IPS-11a (cell line): ENCODE measurements around the gene PTPRS.

Experiments used
- H3K4me3 ChIP-seq: one replicate; pipeline ENCODE4 v1.5.1; 2013; ENCODE audit warnings: low read depth, low read length, control low read depth

PTPRS gene

GRCh38 chr19:5309438-5310204 lies 31.0 kb downstream of the PTPRS start:
- no peak overlapping the region for H3K4me3 ChIP-seq

- H3K4me3 ChIP-seq = no peak overlapping the region
These were observed 31.9 kb downstream of the PTPRS start for GRCh38 chr19:5308451-5309437.

DNA sequence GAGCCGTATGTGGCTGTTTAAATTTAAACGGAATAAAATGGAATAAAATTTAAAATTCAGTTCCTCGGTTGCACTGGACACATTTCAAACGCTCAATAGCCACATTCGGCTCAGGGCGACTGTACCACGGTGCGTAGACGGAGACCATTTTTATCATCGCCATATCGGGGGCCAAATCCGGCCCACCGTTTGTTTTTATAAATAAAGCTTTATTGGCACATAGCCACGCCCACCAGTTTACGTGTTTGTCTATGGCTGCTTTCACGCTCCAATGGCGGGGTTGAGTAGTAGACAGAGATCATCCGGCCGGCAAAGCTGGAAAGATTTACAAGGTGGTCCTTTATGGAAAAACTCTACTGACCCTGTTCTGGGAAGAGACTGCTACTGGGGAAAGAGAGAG lies 33.0 kb downstream of the PTPRS start:
- H3K4me3 ChIP-seq = no peak overlapping the region

- H3K4me3 ChIP-seq = no peak overlapping the region
These were observed 35.4 kb downstream of the PTPRS start for GRCh38 chr19:5305163-5305562.

DNA sequence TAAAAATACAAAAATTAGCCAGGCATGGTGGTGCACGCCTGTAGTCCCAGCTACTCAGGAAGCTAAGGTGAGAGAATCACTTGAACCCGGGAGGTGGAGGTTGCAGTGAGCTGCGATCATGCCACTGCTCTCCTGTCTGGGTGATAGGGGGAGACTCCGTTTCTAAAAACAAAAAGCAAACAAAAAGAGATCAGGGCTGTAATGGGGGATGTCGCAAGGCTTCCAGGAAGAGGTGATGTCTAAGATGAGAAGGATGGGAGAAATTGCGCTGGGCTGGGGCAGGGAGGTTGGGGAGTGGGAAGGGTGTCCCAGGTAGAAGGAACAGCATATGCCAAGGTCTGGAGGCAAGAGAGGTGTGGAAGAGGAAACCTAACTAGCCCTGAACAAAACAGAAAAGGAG lies 36.1 kb downstream of the PTPRS start:
- H3K4me3 ChIP-seq = no peak overlapping the region

DNA sequence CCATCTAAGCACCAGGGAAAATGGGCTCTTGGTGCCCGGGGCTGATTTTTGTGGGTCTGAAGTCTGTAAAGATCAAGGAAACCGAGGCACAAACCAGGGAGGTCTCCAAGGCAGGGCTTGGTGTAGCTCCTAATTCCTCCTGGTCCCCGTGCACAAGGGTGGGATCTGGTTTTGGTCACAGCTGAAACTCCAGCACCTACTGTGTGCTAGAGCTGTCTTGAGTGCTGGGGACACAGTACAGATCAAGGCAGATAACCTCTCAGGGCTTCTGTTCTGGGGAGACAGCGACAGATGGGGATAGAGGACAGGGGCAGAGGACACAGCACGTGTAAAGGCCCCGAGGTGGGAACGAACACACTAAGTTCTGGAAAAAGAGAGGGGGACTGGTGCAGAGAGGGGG lies 37.4 kb downstream of the PTPRS start:
- no peak overlapping the region for H3K4me3 ChIP-seq

- no peak overlapping the region for H3K4me3 ChIP-seq
These were observed 38.2 kb downstream of the PTPRS start for GRCh38 chr19:5302396-5302795.

DNA sequence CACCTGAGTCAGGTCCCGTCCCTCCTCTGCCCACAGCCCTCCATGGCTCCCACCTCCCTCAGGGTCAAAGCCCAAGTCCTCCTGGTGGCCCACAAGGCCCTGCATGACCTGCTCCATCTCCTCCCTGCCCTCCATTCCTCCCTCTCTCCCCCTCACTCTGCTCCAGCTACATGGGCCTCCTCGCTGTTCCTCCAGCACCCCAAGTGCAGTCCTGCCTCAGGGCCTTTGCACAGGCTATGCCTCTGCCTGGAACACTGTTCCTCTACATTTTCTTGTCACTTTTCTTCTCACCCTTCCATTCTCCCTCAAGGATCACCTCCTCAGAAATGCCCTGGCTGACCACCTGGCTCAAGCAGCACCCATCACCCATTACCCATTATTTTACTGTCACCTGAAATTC lies 41.5 kb downstream of the PTPRS start:
- no peak overlapping the region for H3K4me3 ChIP-seq

DNA sequence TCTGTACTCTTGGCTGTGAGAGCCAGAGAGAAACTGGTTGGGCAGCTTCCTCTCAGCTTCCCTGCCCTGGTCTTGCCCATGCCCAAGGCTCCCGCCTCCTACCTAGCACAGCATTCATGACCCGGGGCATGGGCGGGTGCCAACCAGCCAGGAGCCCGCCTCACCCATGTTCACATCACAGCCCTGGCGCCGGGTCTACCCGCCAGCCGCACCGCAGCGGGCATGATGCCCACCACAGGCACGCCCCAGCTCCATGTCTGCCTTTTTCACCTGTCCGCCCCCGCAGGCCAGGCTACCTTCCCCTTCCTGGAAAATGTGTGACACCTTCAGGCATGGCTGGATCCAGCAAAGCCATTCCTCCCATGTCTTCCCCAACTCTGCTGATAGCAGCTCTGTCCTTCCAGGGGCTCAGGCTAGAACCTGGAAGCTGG lies 42.1 kb downstream of the PTPRS start:
- no peak overlapping the region for H3K4me3 ChIP-seq

DNA sequence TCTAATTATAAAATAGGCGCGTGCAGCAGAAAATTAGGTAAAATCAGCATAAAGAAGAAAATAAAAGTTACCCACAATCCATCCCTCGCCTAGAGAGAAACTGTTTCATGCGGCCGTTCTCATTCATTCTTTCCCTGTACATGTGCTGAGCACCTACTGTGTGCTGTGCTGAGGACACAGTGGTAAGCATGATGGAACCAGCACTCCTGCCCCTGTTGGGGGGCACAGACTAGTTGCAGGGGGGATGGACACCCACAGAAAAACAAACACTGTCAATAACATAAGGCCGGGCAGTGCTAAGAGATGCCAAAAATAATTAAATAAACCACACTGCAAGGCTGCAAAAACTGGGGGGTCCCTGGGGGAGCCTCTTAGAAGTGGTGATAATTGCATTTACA lies 43.3 kb downstream of the PTPRS start:
- H3K4me3 ChIP-seq = no peak overlapping the region

- no peak overlapping the region for H3K4me3 ChIP-seq
These were observed 43.9 kb downstream of the PTPRS start for GRCh38 chr19:5296457-5297271.

- H3K4me3 ChIP-seq = no peak overlapping the region
These were observed 44.6 kb downstream of the PTPRS start for GRCh38 chr19:5296021-5296420.

- H3K4me3 ChIP-seq = peak overlapping the region; percentile 65
These were observed 46.0 kb downstream of the PTPRS start for GRCh38 chr19:5294403-5295160.

GRCh38 chr19:5293612-5294378 lies 46.8 kb downstream of the PTPRS start:
- H3K4me3 ChIP-seq = peak overlapping the region; percentile 65

GRCh38 chr19:5292822-5293611 lies 47.6 kb downstream of the PTPRS start:
- H3K4me3 ChIP-seq = peak overlapping the region; percentile 65

DNA sequence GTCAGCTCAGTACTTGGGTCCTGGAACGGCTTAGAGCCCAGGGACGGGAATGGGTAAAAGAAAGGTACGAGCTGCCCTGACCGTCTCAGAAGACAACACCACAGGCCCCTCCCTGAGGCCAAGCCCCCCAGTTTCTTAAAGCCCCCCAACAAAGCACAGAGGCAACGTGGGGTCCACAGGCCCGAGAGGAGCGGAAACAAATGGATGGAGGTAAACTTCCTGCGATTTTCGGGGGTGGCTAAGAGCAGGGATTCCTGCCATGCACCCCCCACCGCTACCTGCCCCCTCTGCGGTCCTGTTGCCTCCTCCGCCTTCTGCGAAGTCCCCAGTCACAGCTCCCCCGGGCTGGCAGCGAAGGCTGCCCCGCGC lies 48.2 kb downstream of the PTPRS start:
- H3K4me3 ChIP-seq = peak overlapping the region; percentile 43

- no peak overlapping the region for H3K4me3 ChIP-seq
These were observed 48.9 kb downstream of the PTPRS start for GRCh38 chr19:5291588-5292193.
